ENCODE data around the gene REXO1.

DNA sequence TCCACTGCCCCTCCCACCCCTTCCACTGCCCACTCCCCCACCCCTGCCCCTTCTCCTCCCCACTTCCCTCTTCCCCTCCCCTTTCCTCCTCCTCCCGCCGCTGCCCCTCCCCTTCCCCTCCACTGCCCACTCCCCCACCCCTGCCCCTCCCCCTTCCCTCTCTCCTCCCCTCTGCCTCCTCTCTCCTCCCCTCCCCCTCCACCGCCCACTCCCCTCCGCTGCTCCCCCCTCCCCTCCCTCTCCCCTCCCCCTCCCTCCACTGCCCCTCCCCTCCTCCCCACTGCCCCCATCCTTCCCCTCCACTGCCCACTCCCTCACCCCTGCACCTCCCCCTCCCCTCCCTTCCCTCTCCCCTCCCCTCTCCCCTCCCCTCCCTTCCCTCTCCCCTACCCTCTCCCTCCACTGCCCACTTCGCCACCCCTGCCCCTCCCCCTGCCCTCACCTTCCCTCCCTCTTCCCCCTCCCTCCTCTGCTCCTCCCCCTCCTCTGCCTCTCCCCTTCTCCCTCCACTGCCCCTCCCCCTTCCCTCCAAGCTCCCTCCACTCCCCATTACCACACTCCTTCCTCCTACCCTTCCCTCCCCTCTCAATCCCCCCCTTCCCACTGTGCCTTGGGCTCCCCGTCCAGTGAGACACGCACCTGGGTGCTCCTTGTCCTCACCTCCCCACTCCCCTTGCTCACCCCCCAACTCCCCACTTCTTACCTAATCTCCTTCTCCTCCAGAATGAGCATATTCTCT, 58.1 kb downstream of the REXO1 start:
- TF ChIP-seq EZH2 (optimal IDR thresholded peaks at IDR 0.05; ENCODE audit: low read depth, low read length) (no peak), CTCF (IDR thresholded peaks at IDR 0.05; ENCODE audit: low read length) (no peak)

Measured in MM.1S (cell line).